Colon (tissue), 2 donors: ENCODE results near the gene ITGAE.
"Not testable (repeated sequence)": the region's sequence is repeated elsewhere in the genome, so short reads cannot be mapped to it uniquely, and the experiment has no call there.

ENCODE experiments used
- FAIRE-seq: peaks from 2 replicates; lab custom pipeline; 2012; peaks lifted over from hg19 to GRCh38; lab: Jason Lieb, UNC
- donor health status: control.
- donor health status: control.

Gene ITGAE

DNA sequence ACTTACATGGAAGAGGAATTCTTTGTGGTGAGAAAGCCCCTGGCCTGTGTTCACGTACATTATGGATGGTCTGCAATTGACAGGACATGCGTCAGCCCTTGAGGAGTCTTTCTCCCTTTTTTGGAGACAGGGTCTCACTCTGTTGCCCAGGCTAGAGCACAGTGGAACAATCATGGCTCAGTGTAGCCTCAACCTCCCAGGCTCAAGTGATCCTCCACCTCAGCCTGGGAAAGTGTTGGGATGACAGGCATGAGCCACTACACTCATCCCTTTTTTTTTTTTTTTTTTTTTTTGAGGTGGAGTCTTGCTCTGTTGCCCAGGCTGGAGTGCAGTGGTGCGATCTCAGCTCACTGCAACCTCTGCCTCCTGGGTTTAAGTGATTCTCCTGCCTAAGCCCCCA is 72.9 kb downstream of the ITGAE start:
- not testable (repeated sequence) for FAIRE-seq

DNA sequence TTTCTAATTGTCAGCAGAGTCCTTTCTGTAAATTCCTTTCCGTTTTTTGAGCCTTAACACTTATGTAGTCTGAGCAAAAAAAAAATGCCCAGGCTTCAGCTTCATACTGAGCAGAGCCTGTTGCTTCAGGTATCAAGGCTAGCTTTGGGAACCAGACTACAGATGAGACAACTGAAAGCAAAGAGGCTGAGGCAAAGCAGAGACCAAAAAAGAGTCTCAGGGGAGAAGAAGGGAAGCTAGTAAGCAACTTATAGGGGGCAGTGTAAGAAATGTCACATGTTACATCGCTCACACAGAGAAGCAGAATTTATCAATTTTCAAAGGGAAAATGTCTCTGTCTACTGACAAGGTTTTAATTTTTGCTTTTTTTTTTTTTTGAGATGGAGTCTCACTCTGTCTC is 73.9 kb downstream of the ITGAE start:
- FAIRE-seq, result no peak

DNA sequence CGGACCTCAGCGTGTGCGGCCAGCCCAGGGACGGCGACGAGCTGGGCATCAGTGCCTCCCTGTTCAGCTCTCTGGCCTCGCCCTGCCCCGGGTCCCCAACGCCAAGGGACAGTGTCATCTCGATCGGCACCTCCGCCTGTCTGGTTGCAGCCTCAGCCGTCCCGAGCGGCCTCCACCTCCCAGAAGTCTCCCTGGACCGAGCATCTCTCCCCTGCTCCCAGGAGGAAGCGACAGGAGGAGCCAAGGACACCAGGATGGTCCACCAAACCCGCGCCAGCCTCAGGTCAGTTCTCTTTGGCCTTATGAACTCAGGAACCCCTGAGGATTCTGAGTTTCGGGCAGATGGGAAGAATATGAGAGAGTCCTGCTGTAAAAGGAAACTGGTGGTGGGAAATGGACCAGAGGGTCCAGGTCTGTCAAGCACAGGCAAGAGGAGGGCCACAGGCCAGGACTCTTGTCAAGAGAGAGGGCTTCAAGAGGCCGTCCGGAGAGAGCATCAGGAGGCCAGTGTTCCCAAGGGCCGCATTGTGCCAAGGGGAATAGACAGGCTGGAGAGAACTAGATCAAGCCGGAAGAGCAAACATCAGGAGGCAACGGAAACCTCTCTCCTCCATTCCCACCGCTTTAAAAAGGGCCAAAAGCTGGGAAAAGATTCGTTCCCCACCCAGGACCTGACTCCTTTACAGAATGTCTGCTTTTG is 76.5 kb downstream of the ITGAE start:
- FAIRE-seq, result no peak

DNA sequence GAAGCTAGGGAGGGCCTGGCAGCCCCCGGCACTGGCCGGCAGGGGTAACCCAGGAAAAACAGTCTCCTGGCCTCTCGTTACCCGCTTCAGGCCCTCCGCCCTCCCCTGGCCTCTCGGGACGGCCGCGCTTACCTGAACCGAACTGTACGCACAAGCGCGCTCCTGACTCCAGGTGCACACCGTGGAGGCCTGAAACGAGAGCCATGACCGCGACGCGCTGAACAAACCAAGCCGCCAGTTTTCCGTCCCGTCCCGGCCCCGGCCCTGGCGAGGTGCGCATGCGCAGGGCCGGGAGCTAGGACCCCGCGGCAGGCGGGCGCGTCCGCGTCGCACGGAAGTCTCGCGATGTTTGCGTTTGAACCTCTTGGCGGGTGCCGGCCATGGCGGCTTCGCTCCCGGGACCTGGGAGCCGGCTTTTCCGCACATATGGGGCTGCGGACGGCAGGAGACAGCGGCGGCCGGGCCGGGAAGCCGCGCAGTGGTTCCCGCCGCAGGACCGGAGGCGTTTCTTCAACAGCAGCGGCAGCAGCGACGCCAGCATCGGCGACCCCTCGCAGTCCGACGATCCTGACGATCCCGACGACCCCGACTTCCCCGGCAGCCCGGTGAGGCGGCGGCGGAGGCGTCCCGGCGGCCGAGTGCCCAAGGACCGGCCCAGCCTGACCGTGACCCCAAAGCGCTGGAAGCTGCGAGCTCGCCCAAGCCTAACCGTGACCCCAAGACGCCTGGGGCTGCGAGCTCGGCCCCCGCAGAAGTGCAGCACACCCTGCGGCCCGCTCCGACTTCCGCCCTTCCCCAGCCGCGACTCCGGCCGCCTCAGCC is 77.2 kb downstream of the ITGAE start, which contains the start of gene HASPIN:
HASPIN (plus strand) TSS at position 348 of the 822 bp plus-strand sequence; CDS start at position 381, 33 bp downstream.
- no peak for FAIRE-seq

DNA sequence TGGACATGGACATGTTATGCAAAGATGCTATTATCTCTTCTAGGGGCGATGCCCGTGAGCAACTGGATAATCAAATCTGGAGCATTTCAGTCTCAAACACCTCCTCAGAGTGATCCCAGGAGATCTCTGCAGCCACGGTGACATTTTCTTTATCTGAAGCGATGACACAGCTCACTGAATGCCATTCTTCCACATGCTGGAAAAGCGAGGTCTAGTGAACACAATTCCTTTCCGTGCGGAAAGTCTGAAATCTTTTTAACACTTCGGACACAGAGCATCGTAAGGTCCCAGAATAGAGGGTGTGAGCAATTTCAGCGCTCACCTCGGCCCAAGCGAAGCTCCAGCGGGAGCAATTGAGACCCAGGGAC is 77.8 kb downstream of the ITGAE start:
- no peak for FAIRE-seq

DNA sequence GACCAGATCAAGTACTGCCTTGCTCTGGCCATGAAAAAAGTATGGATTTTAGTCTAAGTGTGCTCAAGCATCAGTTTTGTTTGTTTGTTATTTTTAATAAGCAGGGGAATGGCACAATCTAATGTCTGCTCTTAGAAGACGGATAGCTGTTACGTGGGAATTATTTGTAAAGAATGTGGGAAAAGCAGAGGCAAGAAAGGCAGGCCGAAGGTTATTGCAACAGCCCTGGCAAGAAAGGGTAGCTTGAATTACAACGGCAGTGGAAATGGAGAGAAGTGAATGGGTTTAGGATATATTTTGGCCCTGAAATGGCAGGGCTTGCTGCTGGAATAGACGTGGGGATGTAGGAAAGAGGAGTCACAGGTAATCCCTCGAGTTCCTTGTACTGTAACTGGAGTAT is 78.3 kb downstream of the ITGAE start:
- no peak for FAIRE-seq

DNA sequence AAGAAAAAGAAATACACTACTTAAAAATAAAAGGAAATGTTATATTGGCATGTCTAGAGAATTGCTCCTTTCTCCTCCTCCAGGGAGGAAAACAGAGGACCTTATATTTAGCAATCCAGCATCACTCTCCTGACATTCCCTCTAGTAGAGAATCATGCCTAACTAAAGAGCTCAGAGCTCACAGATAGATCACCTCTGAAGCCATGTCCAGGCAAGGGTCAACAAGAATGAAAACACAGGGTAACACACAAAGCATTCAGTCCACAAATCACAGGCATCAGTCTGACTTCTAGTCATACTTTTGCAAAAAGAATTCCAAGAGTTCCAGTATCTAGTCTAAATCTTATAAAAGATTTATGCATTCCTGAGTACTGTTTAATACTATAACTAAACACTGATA is 81.7 kb downstream of the ITGAE start:
- FAIRE-seq, result no peak

DNA sequence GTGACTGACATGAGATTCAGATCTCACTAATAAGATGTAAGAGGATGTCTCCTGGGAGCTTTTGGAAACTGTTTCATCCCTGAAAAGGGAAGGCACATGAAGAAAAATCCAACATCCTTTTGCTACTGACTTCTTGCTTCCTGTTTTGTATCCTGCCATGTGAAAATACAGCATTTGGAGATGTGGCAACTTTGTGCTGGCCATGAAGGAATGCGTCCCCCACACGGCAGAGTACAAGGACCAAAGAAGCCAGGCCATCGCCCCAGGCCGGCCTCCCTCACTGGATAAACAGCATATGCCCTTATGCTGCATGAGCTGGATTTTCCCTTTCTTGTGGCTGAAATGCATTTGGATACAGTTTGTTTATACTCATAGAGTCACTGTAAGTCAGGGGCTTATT is 82.8 kb downstream of the ITGAE start:
- FAIRE-seq, result no peak

DNA sequence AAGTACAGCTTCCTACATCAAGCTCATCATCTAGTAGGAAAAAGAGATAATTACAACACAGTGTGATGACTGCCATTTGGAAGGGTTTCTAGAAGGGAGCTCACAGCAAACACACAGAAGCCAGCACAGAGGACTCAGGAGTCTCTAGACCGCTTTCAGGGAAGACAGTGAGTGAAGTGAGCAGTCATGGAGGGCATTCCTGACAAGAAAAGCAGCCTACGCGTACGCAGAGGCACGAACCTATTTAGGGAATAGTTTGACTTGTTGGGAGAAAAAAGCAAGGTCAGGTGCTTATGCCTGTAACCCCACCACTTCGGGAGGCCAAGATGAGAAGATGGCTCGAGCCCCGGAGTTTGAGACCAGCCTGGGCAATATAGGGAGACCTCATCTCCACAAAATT is 85.7 kb downstream of the ITGAE start:
- FAIRE-seq, result no peak

DNA sequence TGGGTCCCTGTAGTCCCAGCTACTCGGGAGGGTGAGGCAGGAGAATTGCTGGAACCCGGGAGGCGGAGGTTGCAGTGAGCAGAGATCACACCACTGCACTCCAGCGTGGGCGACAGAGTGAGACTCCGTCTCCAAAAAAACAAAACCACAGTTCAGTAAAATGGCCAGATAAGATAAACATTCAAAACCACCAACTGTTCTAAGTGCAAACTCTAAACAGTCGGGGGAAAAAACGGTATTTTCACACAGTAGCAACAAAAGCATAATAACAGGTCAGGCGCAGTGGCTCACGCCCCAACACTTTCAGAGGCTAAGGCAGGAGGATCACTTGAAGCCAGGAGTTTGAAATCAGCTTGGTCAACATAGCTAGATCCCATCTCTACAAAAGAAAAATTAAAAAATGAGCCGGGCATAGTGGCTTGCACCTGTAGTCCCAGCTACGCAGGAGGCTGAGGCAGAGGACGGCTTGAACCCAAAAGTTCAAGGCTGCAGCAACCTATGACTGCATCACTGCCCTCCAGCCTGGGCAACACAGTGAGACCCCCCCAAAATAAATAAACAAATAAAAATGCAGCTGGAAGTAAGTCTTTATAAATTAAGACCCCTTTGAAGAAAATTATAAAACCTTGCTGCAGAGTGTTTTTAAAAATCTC is 88.1 kb downstream of the ITGAE start:
- FAIRE-seq, result no peak

DNA sequence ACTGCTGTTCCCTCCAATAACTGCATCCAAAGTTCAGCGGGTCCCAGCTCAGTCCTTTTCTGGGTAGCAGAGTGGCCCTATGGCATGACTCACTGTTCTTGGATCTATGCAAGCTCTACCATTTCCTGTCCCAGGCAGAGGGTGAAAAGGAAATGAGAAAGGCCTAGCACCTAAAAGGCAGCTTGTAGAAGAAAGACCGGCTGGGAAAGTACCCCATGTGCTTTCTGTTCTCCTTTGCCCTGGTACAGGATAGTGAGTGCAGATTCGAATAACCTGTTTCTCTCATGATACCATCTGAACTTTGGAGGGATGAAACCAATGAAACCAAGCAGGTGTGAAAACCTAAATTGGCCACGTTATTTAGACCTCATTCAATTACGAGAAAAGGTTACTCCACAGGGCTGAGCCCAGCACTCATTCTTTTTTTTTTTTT is 90.0 kb downstream of the ITGAE start:
- FAIRE-seq, result no peak

DNA sequence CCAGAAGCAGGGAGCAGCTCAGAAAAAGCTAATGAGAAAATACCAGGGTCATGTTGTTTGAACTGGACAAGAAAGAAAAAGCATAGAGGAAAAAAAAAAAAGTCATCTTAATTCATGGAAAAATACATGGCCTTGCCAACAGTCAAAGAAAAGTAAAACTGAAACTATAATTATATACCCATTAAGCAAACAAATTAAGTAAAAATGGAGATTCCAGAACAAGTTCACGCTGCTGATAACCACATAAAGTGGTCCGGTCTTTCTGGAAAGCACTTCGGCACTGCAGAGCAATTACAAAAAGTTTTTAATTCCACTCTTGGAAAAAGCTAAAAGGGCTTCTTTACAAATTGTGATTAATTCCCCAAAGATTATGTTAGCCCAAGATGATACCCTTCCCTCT is 92.6 kb downstream of the ITGAE start:
- no peak for FAIRE-seq

DNA sequence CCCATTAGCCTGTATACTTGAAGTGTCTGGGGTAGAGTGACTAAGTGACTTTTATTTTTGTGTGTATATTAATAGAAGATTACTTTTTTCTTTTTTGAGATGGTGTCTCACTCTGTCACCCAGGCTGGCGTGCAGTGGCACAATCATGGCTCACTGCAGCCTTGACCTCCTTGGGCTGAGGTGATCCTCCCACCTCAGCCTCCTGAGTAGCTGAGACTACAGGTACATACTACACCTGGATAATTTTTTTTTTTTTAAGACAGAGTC is 95.3 kb downstream of the ITGAE start:
- FAIRE-seq, result not testable (repeated sequence)

DNA sequence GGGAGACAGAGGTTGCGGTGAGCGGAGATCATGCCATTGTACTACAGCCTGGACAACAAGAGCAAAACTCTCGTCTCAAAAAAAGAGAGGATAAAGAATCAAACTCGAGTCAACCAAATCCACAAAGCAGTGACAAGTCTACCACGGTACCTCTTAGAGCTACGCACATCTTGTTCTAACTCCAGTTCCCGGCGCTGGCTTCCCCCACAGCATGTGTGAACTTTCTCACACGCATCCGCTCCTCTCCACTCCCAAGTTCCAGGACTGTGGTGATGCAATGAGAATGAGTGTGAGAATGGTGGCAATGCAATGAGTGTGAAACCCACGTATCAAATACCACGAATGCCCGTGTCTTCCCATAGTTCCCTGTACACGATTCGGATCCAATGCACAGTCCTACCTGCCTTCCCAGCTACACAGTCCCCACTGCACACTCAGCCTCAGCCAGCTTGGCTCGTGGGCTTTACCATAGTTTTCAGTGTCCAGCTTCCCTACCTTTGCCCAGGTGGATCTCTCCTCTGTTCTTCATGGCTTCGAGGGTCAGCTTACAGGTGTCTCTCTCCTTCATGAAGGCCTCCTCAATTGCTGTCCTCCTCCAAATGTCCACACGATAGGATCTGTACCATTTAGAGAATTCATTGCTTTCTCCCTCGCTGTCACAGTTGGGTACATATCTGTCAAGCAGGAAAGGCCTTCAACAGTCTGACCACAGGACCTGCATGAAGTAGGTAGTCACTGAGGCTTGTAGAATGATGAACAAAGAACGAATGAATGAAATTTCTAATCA is 95.9 kb downstream of the ITGAE start:
- no peak for FAIRE-seq

DNA sequence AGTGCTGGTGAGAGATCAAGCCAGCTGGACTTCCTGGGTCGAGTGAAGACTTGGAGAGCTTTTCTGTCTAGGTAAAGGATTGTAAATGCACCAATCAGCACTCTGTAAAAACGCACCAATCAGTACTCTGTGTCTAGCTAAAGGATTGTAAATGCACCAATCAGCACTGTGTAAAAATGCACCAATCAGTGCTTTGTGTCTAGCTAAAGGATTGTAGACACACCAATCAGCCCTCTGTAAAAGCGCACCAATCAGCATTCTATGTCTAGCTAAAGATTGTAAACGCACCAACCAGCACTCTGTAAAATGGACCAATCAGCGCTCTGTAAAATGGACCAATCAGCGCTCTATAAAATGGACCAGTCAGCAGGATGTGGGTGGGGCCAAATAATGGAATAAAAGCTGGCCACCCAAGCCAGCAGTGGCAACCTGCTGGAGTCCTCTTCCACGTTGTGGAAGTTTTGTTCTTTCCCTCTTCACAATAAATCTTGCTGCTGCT is 98.9 kb downstream of the ITGAE start:
- not testable (repeated sequence) for FAIRE-seq

DNA sequence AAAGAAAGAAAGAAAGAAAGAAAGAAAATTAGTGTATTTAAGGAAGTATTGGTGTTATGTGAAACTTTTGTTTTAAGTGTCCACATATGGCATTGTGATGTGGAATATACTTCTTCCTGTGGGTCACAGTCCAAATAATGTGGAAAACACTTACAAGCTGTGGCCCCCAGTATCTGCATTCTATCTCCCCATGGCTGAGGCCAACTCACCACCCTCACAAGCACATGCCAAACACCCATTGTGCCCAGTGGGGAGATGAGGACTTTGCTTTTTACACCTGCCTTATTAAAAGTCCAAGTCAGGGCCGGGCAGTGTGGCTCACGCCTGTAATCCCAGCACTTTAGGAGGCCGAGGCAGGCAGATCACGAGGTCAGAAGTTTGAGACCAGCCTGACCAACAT is 101.0 kb downstream of the ITGAE start:
- FAIRE-seq, result no peak

DNA sequence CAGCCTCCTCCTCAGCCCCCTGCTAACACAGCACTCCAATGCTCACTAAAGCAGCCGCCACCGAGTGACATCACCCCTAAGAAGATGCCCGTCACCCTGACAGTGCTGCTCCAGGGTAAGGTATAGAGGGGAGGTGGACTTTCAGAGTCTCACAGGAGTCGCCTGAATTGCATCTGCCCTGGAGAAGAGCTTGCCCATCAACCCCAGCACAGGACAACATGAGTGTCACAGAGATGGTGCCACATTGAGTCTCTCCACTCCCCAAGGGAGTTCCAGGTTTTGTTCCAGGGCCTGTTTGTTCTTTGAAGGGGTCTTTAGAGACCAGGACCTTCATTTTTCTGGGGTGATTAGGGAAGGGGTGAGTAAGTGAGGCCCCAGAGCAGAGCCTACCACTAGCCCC is 102.8 kb downstream of the ITGAE start:
- FAIRE-seq, result no peak

DNA sequence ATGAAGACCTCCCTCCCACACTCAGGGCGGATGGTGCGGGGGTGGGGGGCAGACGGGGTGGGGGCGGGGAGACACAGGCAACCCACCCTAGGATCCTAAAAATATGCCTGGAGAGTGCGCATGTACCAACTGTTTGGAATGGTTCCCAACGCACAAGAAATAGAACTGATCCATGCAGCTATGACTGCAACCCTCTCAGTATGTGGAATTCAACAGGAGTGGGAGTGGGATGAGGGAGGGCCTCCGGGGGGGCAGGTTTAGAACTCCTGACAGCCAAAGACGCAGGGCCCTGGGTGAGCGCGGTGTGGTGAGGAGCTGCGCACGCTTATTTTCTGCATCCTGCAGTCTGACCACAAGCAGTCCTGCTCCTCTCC is 103.9 kb downstream of the ITGAE start:
- FAIRE-seq, result no peak

DNA sequence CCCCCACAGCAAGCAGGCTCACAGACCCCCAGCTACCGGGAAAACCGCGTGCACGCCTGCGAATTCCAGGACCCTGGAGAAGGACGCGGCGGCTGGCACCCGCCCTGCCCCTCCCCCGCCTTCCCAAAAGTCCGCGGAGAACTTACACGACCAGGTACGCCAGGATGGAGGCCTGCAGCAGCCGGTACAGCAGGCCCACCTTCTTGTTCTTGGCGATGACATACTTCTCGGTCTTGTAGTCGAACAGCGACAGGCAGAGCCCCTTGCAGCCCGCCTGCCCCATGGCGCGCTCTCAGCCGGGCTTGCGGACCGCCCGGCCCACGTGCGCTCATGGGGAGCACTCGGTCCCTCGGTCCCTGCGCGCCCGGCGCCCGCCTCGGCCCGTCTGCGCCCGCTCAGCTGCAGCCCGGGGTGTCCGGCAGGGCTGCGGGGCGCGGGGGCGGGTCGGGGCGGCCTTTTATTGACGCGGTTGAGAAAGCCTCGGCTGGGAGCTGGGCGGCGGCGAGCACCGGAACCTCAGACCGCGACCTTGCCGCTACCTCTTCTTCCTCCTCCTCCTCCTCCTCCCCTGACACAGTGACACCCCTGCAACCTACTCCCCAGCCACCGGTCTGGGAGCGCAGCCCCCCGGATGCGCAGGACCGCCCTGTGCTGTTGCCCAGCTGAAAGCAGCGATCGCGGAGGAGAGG is 105.1 kb downstream of the ITGAE start, which contains the start of gene P2RX5:
P2RX5 (minus strand) TSS at position 433 of the 689 bp plus-strand sequence; CDS start at position 283, 150 bp downstream.
- no peak for FAIRE-seq

DNA sequence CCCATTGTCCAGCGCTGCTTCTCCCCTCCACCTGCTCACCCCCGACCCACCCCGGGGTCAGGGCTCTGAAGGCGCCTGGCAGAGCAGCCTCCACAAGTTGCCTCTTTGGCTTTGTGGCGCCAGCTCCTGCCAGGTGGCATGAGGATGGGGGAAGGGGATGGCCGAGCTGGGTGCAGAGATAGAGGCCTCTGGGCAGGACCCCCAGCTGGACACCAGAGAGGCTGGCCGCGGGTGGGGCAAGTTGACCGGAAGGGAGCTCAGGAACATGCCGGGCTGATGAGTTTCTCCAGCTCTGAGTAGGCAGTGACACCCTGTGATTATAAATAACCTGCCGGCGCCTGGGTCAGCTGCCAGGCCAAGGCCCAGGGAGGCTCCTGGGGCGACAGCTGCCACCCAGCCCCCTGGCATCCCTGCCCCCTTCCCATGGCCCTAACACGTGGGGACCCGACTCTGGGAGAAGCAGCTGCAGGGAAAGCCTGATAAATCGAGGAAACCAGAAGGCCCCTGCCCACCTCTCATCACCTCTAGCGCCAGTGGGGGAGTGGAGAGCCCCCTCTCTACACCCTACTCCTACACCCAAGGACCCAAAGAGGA is 105.8 kb downstream of the ITGAE start:
- FAIRE-seq, result no peak

DNA sequence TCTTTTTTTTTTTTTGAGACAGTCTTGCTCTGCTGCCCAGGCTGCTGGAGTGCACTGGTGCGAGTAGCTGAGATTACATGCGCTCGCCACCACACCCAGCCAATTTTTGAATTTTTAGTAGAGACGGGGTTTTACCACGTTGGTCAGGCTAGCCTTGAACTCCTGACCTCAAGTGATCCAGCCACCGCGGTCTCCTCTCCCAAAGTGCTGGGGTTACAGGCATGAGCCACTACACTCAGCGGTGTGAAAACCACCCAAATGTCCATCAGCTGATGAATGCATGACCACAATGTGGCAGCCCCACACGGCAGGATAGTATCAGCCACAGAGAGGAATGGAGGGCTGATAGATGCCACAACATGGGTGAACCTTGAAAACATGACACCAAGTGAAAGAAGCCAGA is 107.2 kb downstream of the ITGAE start:
- no peak for FAIRE-seq
